Measurements from ENCODE around the gene TMCC1. TPM values are rescaled to one million over a fixed set of nuclear protein-coding genes. Genes with fewer than 3 reads are reported as not detected.
A peak's percentile ranks its signal among the peaks of the same experiment; 100 is the strongest.

TMCC1 gene
- total RNA-seq, 1 experiment from 2014 or later = 6.2 TPM

GRCh38 chr3:129892857-129893580 lies 492 bp downstream of the TMCC1 start:
- H3K9ac ChIP-seq (ENCODE audit: low read length) = peak overlapping the region; percentile 91
- no peaks in the 10 kb centered on the region for H3K9me3 ChIP-seq (ENCODE audit: low read length)
- peaks cover 6% of the 10 kb centered on the region; the same call in 1 of the 2 replicates for H4K20me1 ChIP-seq (ENCODE audit: low read length)
- CTCF ChIA-PET = no interaction called here
- no peaks in the 10 kb centered on the region for H3K9me2 ChIP-seq (replicated peaks; ENCODE audit: low read length)
- H3K4me2 ChIP-seq (ENCODE audit: low read length) = peak overlapping the region; percentile 99
- no peaks in the 10 kb centered on the region for H3K36me3 ChIP-seq (ENCODE audit: low read depth, low read length)
- intact Hi-C loops (cut with micrococcal nuclease) = loop anchor here (5.0 kb wide), 1 partner anchor 66 kb away; no protein-coding TSS in a partner anchor
- H3K79me2 ChIP-seq (ENCODE audit: low read length) = peaks cover 47% of the 10 kb centered on the region
- H3K4me3 ChIP-seq (ENCODE audit: low read length) = peak overlapping the region; percentile 100
- H3K27me3 ChIP-seq (ENCODE audit: low read length) = no peaks in the 10 kb centered on the region
- TF ChIP-seq EZH2phosphoT487 (IDR thresholded peaks at IDR 0.05; ENCODE audit: borderline replicate concordance, low read length) = no peak
- TF ChIP-seq CTCF (conservative IDR thresholded peaks at IDR 0.05; ENCODE audit: low read depth, low read length) = no peak
- TF ChIP-seq EZH2 (IDR thresholded peaks at IDR 0.05; ENCODE audit: low read length, unreplicated experiment) = no peak
- peak; percentile 60 for ATAC-seq
- H3K27ac ChIP-seq (ENCODE audit: low read length) = peak overlapping the region; percentile 52
- peaks cover 4% of the 10 kb centered on the region for H3F3A ChIP-seq (ENCODE audit: low read length, unreplicated experiment)
- peak; percentile 53 for DNase-seq
- BruUV-seq (replicated peaks) = no TSS peak
- H3K4me1 ChIP-seq (ENCODE audit: insufficient read depth, low read length) = peaks cover 35% of the 10 kb centered on the region
- POLR2A ChIA-PET (ENCODE audit: unreplicated experiment) = interaction anchor here (1.0 kb wide), 1 partner anchor 15 kb away, joined by 3 read pairs; no protein-coding TSS in a partner anchor
- peak overlapping the region; percentile 97 for H2AFZ ChIP-seq (ENCODE audit: low read length)

- Histone ChIP-seq H3K79me2 (ENCODE audit: low read length) (peaks cover 52% of the 10 kb centered on the region), H3F3A (ENCODE audit: low read length, unreplicated experiment) (peaks cover 4% of the 10 kb centered on the region), H3K9me3 (ENCODE audit: low read length) (no peaks in the 10 kb centered on the region), H4K20me1 (ENCODE audit: low read length) (peaks cover 8% of the 10 kb centered on the region; the same call in 1 of the 2 replicates), H3K27me3 (ENCODE audit: low read length) (no peaks in the 10 kb centered on the region), H3K4me3 (ENCODE audit: low read length) (peak overlapping the region; percentile 100), H3K9ac (ENCODE audit: low read length) (peak overlapping the region; percentile 91), H3K4me1 (ENCODE audit: insufficient read depth, low read length) (peaks cover 37% of the 10 kb centered on the region), H2AFZ (ENCODE audit: low read length) (peak overlapping the region; percentile 97), H3K4me2 (ENCODE audit: low read length) (peak overlapping the region; percentile 99), H3K9me2 (replicated peaks; ENCODE audit: low read length) (no peaks in the 10 kb centered on the region), H3K27ac (ENCODE audit: low read length) (no peak overlapping the region), H3K36me3 (ENCODE audit: low read depth, low read length) (no peaks in the 10 kb centered on the region)
- TSS peak; percentile 60 for BruUV-seq (replicated peaks)
- ATAC-seq = no peak
- DNase-seq = no peak
- ChIA-PET CTCF (no interaction called here), POLR2A (ENCODE audit: unreplicated experiment) (no interaction called here)
- TF ChIP-seq EZH2phosphoT487 (IDR thresholded peaks at IDR 0.05; ENCODE audit: borderline replicate concordance, low read length) (no peak), EZH2 (IDR thresholded peaks at IDR 0.05; ENCODE audit: low read length, unreplicated experiment) (no peak), CTCF (conservative IDR thresholded peaks at IDR 0.05; ENCODE audit: low read depth, low read length) (no peak)
- intact Hi-C loops (cut with micrococcal nuclease) = loop anchor here (5.0 kb wide), 1 partner anchor 65 kb away; no protein-coding TSS in a partner anchor
Measured at GRCh38 chr3:129892486-129892856, 1.0 kb downstream of the TMCC1 start.

GRCh38 chr3:129890891-129891290 lies 2.6 kb downstream of the TMCC1 start:
- Histone ChIP-seq H3F3A (ENCODE audit: low read length, unreplicated experiment) (peaks cover 4% of the 10 kb centered on the region), H3K9me3 (ENCODE audit: low read length) (no peaks in the 10 kb centered on the region), H3K4me3 (ENCODE audit: low read length) (no peak overlapping the region), H3K27me3 (ENCODE audit: low read length) (no peaks in the 10 kb centered on the region), H3K36me3 (ENCODE audit: low read depth, low read length) (no peaks in the 10 kb centered on the region), H3K4me1 (ENCODE audit: insufficient read depth, low read length) (peaks cover 31% of the 10 kb centered on the region), H3K4me2 (ENCODE audit: low read length) (no peak overlapping the region), H2AFZ (ENCODE audit: low read length) (no peak overlapping the region), H3K9ac (ENCODE audit: low read length) (no peak overlapping the region), H3K9me2 (replicated peaks; ENCODE audit: low read length) (no peaks in the 10 kb centered on the region), H3K27ac (ENCODE audit: low read length) (no peak overlapping the region), H3K79me2 (ENCODE audit: low read length) (peaks cover 61% of the 10 kb centered on the region), H4K20me1 (ENCODE audit: low read length) (peaks cover 8% of the 10 kb centered on the region; the same call in 1 of the 2 replicates)
- POLR2A ChIA-PET (ENCODE audit: unreplicated experiment) = no interaction called here
- ATAC-seq (no peak), DNase-seq (no peak)
- CTCF ChIA-PET = interaction anchor here (0.8 kb wide), 1 partner anchor 62 kb away, joined by 3 read pairs; no protein-coding TSS in a partner anchor
- BruUV-seq (replicated peaks) = no TSS peak
- no peak for TF ChIP-seq EZH2 (IDR thresholded peaks at IDR 0.05; ENCODE audit: low read length, unreplicated experiment)
- TF ChIP-seq EZH2phosphoT487 (IDR thresholded peaks at IDR 0.05; ENCODE audit: borderline replicate concordance, low read length) = no peak
- no peak for TF ChIP-seq CTCF (conservative IDR thresholded peaks at IDR 0.05; ENCODE audit: low read depth, low read length)
- intact Hi-C loops (cut with micrococcal nuclease) = loop anchor here (5.0 kb wide), 1 partner anchor 64 kb away; no protein-coding TSS in a partner anchor
